ENCODE data around the gene SLC39A3.

The SLC39A3 gene

DNA sequence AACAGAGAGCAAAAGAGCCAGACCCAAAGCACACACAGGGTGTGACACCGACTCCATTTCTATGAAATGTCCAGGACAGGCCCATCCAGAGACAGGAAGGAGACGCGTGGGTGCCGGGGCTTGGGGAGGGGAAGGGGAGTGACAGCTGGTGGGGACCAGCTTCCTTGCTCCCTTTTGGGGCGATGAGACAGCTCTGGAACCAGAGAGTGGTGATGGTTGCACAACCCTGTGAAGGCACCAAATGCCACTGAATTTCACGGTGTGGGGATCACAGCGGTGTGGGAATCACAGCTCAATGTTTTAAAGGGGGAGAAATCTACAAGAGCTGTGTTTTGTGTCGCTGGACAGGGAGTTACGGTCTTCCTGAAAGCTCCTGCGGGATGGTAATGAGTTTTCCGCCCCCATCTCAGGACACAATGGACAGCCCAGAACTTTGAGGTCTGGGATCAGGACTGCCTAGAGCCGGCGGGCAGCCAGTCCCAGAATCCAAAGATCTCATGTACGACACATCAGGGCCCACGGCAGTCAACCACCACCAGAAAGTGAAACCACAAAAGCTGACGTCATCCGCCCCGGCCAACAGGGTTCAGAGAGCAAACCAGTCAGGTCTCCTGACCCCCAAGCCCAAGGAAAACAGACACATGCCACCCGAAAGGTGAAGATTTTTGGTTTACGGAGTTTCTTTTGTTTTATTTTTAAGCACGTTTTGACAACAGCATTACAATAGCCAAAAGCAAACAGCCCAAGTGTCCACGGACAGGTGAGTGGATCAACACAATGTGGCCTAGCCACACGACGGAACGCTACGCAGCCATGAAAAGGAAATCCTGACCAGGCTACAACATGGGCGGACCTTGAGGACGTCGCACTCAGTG is 36.0 kb upstream of the SLC39A3 start:
- no peak for DNase-seq (ENCODE audit: low read depth, low spot score)
- TF ChIP-seq, protein P1, sequence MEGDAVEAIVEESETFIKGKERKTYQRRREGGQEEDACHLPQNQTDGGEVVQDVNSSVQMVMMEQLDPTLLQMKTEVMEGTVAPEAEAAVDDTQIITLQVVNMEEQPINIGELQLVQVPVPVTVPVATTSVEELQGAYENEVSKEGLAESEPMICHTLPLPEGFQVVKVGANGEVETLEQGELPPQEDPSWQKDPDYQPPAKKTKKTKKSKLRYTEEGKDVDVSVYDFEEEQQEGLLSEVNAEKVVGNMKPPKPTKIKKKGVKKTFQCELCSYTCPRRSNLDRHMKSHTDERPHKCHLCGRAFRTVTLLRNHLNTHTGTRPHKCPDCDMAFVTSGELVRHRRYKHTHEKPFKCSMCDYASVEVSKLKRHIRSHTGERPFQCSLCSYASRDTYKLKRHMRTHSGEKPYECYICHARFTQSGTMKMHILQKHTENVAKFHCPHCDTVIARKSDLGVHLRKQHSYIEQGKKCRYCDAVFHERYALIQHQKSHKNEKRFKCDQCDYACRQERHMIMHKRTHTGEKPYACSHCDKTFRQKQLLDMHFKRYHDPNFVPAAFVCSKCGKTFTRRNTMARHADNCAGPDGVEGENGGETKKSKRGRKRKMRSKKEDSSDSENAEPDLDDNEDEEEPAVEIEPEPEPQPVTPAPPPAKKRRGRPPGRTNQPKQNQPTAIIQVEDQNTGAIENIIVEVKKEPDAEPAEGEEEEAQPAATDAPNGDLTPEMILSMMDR (IDR thresholded peaks at IDR 0.05; ENCODE audit: insufficient read depth, low read length, missing control alignments): no peak
- no peak overlapping the region for H3K4me3 ChIP-seq (ENCODE audit: low read depth, low read length)
- ChIA-PET CTCF (interaction anchor here (0.6 to 1.7 kb wide), 2 partner anchors 26 to 27 kb away, joined by 3 to 5 read pairs; no protein-coding TSS in a partner anchor), POLR2A (no interaction called here)

GRCh38 chr19:2774953-2775555 is 35.2 kb upstream of the SLC39A3 start:
- TF ChIP-seq, protein P1 (IDR thresholded peaks at IDR 0.05; ENCODE audit: insufficient read depth, low read length, missing control alignments): no peak
- ChIA-PET CTCF (interaction anchor here (1.0 to 1.7 kb wide), 2 partner anchors 25 to 127 kb away, joined by 4 to 5 read pairs; no protein-coding TSS in a partner anchor), POLR2A (no interaction called here)
- no peak overlapping the region for H3K4me3 ChIP-seq (ENCODE audit: low read depth, low read length)
- DNase-seq (ENCODE audit: low read depth, low spot score): no peak

DNA sequence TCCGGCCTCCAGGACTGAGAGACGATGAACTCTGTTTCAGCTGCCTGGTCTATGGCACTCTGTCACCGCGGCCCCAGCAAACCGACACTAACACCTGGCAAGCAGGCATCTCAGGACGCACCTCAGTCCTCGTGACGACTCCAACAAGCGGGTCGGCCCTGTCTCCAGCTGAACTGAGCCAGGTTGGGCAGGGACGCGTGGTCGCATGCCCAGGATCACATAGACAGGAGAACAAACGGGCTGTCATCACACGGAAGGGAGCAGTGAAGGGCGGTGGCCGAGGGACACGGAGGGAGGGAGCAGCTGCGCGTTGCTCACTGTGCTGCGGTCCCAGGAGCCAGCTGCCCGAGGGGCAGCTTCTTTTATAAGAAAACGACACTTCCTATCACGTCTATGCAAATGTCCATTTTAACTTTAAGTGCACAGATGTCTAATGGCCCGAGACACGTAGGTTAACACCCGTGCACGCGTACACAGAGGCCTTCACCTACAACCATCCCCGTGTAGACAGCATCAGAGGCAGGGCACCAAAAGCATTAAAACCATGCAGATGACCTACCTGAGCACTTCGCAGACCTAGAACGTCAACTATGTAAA is 34.4 kb upstream of the SLC39A3 start:
- ChIA-PET CTCF (interaction anchor here (1.0 to 1.7 kb wide), 2 partner anchors 24 to 126 kb away, joined by 4 to 5 read pairs; no protein-coding TSS in a partner anchor), POLR2A (no interaction called here)
- TF ChIP-seq, protein P1 (IDR thresholded peaks at IDR 0.05; ENCODE audit: insufficient read depth, low read length, missing control alignments): no peak
- DNase-seq (ENCODE audit: low read depth, low spot score): no peak
- no peak overlapping the region for H3K4me3 ChIP-seq (ENCODE audit: low read depth, low read length)

DNA sequence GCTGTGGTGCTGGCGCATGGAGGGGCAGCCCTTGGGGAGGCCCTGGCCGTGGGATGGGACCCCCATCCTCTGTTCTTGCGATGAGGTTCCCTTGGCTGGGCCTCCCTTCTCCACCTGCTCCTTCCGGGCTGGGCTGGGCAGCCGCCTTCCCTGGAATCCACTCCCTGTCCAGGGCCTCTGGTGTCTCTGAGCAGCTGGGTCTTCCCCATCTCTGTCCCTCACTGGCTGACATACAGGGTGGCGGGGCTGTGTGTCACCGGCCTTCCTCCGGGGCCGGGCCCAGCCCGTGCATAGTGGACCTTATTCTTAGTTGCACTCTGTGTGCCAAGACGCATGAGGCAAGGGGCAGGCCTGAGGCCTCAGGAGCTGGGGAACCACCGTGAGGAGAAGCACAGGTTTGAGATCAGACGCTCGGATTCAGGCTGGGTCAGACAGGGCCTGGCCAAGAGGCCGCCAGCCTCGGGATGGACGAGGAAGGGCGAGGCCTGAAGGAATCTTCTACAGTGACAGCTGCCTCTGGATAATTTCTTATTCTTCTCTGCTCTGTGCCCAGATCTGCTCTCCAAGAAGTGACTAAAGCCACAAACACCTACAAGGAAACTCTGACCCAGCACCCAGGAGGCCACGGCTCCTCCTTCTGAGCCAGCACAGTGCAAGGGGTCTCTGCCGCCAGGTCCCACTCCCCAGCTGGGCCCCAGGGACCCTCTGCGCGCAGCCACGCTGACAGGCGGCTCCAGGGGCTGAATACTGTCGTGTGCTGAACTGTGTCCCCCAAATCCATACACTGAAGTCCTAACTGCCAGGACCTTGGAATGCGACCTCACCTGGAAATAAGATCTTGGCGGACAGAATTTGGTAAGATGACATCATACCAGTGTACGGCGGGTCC is 32.2 kb upstream of the SLC39A3 start:
- CTCF ChIA-PET: no interaction called here
- no peak overlapping the region for H3K4me3 ChIP-seq (ENCODE audit: low read depth, low read length)
- POLR2A ChIA-PET: interaction anchor here (0.9 kb wide), 1 partner anchor 9 kb away, joined by 3 read pairs; no protein-coding TSS in a partner anchor
- no peak for DNase-seq (ENCODE audit: low read depth, low spot score)
- TF ChIP-seq, protein P1 (IDR thresholded peaks at IDR 0.05; ENCODE audit: insufficient read depth, low read length, missing control alignments): no peak

GRCh38 chr19:2770055-2771013 is 30.5 kb upstream of the SLC39A3 start:
- no peak overlapping the region for H3K4me3 ChIP-seq (ENCODE audit: low read depth, low read length)
- POLR2A ChIA-PET: no interaction called here
- CTCF ChIA-PET: interaction anchor here (1.0 to 1.7 kb wide), 3 partner anchors 8 to 122 kb away, joined by 4 to 5 read pairs (median 4); no protein-coding TSS in a partner anchor

More at GRCh38 chr19:2770055-2771013, 30.5 kb upstream of the SLC39A3 start:
- DNase-seq (ENCODE audit: low read depth, low spot score): no peak
- TF ChIP-seq, protein P1 (IDR thresholded peaks at IDR 0.05; ENCODE audit: insufficient read depth, low read length, missing control alignments): no peak
